HEK293 (cell line): ENCODE measurements around the gene ALAD.

Experiments
- GLIS2 ChIP-seq: fragments of 450-650 bp; formaldehyde crosslinking; IDR thresholded peaks from 2 replicates; pipeline ENCODE4 v1.5.1; 2016; ENCODE audit warnings: missing biosample characterization, missing genetic modification characterization
- KLF1 ChIP-seq: fragments of 450-650 bp; formaldehyde crosslinking; IDR thresholded peaks from 2 replicates; pipeline ENCODE4 v1.5.1; 2016; ENCODE audit warnings: missing biosample characterization, missing genetic modification characterization
- KLF10 ChIP-seq: fragments of 450-650 bp; IDR thresholded peaks from 2 replicates; pipeline ENCODE4 v1.5.1; 2018; ENCODE audit warnings: missing biosample characterization, mild to moderate bottlenecking, missing genetic modification characterization
- KLF16 ChIP-seq: fragments of 450-650 bp; formaldehyde crosslinking; IDR thresholded peaks from 2 replicates; pipeline ENCODE4 v1.5.1; 2017; ENCODE audit warnings: missing biosample characterization, missing genetic modification characterization
- KLF9 ChIP-seq: fragments of 450-650 bp; formaldehyde crosslinking; IDR thresholded peaks from 2 replicates; pipeline ENCODE4 v1.5.1; 2016; ENCODE audit warnings: missing biosample characterization, missing genetic modification characterization, low read depth
- OVOL3 ChIP-seq: fragments of 450-650 bp; formaldehyde crosslinking; IDR thresholded peaks from 2 replicates; pipeline ENCODE4 v1.5.1; 2016; ENCODE audit warnings: missing biosample characterization, missing genetic modification characterization
- REPIN1 ChIP-seq: fragments of 450-650 bp; formaldehyde crosslinking; IDR thresholded peaks from 2 replicates; pipeline ENCODE4 v1.5.1; 2017; ENCODE audit warnings: missing biosample characterization, missing genetic modification characterization, low read depth
- SALL2 ChIP-seq: fragments of 450-650 bp; formaldehyde crosslinking; IDR thresholded peaks from 2 replicates; pipeline ENCODE4 v1.5.0; 2017; ENCODE audit warnings: missing biosample characterization, mild to moderate bottlenecking, missing genetic modification characterization, borderline replicate concordance
- SCRT2 ChIP-seq: fragments of 450-650 bp; formaldehyde crosslinking; IDR thresholded peaks from 2 replicates; pipeline ENCODE4 v1.5.1; 2016; ENCODE audit warnings: missing biosample characterization, missing genetic modification characterization
- TCF7L2 ChIP-seq: IDR thresholded peaks from 2 replicates; pipeline ENCODE4 v1.6.1; 2011; ENCODE audit warnings: low read depth, mild to moderate bottlenecking, inconsistent platforms, low read length, moderate library complexity, borderline replicate concordance
- ZBTB17 ChIP-seq: fragments of 450-650 bp; formaldehyde crosslinking; IDR thresholded peaks from 2 replicates; pipeline ENCODE4 v1.5.1; 2016; ENCODE audit warnings: missing biosample characterization, missing genetic modification characterization
- ZBTB20 ChIP-seq: fragments of 450-650 bp; formaldehyde crosslinking; IDR thresholded peaks from 2 replicates; pipeline ENCODE4 v1.5.1; 2016; ENCODE audit warnings: missing biosample characterization, missing genetic modification characterization
- ZBTB21 ChIP-seq: fragments of 450-650 bp; formaldehyde crosslinking; IDR thresholded peaks from 2 replicates; pipeline ENCODE4 v1.5.1; 2017; ENCODE audit warnings: missing biosample characterization, missing genetic modification characterization
- ZFHX2 ChIP-seq: fragments of 450-650 bp; formaldehyde crosslinking; conservative IDR thresholded peaks from 2 replicates; pipeline ENCODE4 v1.5.1; 2016; ENCODE audit warnings: missing biosample characterization, missing genetic modification characterization
- ZIC2 ChIP-seq: fragments of 450-650 bp; formaldehyde crosslinking; IDR thresholded peaks from 2 replicates; pipeline ENCODE4 v1.5.1; 2016; ENCODE audit warnings: missing biosample characterization, missing genetic modification characterization
- ZNF10 ChIP-seq: fragments of 450-650 bp; formaldehyde crosslinking; IDR thresholded peaks from 2 replicates; pipeline ENCODE4 v1.5.1; 2017; ENCODE audit warnings: missing biosample characterization, missing genetic modification characterization
- ZNF132 ChIP-seq: fragments of 450-650 bp; formaldehyde crosslinking; IDR thresholded peaks from 2 replicates; pipeline ENCODE4 v1.5.1; 2017; ENCODE audit warnings: missing biosample characterization, missing genetic modification characterization, borderline replicate concordance
- ZNF16 ChIP-seq: fragments of 450-650 bp; formaldehyde crosslinking; IDR thresholded peaks from 2 replicates; pipeline ENCODE4 v1.5.1; 2016; ENCODE audit warnings: low read depth, missing biosample characterization, missing genetic modification characterization
- ZNF175 ChIP-seq: fragments of 450-650 bp; formaldehyde crosslinking; IDR thresholded peaks from 2 replicates; pipeline ENCODE4 v1.5.1; 2016; ENCODE audit warnings: missing biosample characterization, missing genetic modification characterization
- ZNF184 ChIP-seq: fragments of 450-650 bp; IDR thresholded peaks from 2 replicates; pipeline ENCODE4 v1.5.1; 2018; ENCODE audit warnings: missing biosample characterization, mild to moderate bottlenecking, missing genetic modification characterization
- ZNF394 ChIP-seq: fragments of 450-650 bp; formaldehyde crosslinking; IDR thresholded peaks from 2 replicates; pipeline ENCODE4 v1.5.1; 2016; ENCODE audit warnings: missing biosample characterization, missing genetic modification characterization, mild to moderate bottlenecking, moderate library complexity, borderline replicate concordance
- ZNF518A ChIP-seq: fragments of 450-650 bp; formaldehyde crosslinking; conservative IDR thresholded peaks from 2 replicates; pipeline ENCODE4 v1.5.1; 2016; ENCODE audit warnings: low read depth, missing biosample characterization, missing genetic modification characterization
- ZNF555 ChIP-seq: fragments of 450-650 bp; formaldehyde crosslinking; conservative IDR thresholded peaks from 2 replicates; pipeline ENCODE4 v1.5.1; 2017; ENCODE audit warnings: missing biosample characterization, mild to moderate bottlenecking, missing genetic modification characterization, inconsistent platforms
- ZNF600 ChIP-seq: fragments of 450-650 bp; formaldehyde crosslinking; IDR thresholded peaks from 2 replicates; pipeline ENCODE4 v1.5.1; 2016; ENCODE audit warnings: missing biosample characterization, missing genetic modification characterization
- ZNF610 ChIP-seq: fragments of 450-650 bp; formaldehyde crosslinking; IDR thresholded peaks from 2 replicates; pipeline ENCODE4 v1.5.1; 2016; ENCODE audit warnings: missing biosample characterization, missing genetic modification characterization, borderline replicate concordance
- ZNF623 ChIP-seq: fragments of 450-650 bp; formaldehyde crosslinking; IDR thresholded peaks from 2 replicates; pipeline ENCODE4 v1.5.1; 2016; ENCODE audit warnings: missing biosample characterization, missing genetic modification characterization
- ZNF629 ChIP-seq: fragments of 450-650 bp; formaldehyde crosslinking; IDR thresholded peaks from 2 replicates; pipeline ENCODE4 v1.5.1; 2017; ENCODE audit warnings: missing biosample characterization, missing genetic modification characterization
- ZNF658 ChIP-seq: fragments of 450-650 bp; formaldehyde crosslinking; IDR thresholded peaks from 2 replicates; pipeline ENCODE4; 2016; ENCODE audit warnings: missing biosample characterization, missing genetic modification characterization
- ZSCAN16 ChIP-seq: fragments of 450-650 bp; formaldehyde crosslinking; IDR thresholded peaks from 2 replicates; pipeline ENCODE4 v1.5.1; 2016; ENCODE audit warnings: missing biosample characterization, missing genetic modification characterization
- ZSCAN23 ChIP-seq: fragments of 450-650 bp; formaldehyde crosslinking; IDR thresholded peaks from 2 replicates; pipeline ENCODE4 v1.5.1; 2016; ENCODE audit warnings: missing biosample characterization, missing genetic modification characterization
- ZSCAN30 ChIP-seq: fragments of 450-650 bp; IDR thresholded peaks from 2 replicates; pipeline ENCODE4 v1.5.1; 2018; ENCODE audit warnings: missing biosample characterization, mild to moderate bottlenecking, missing genetic modification characterization, moderate library complexity
- TF ChIP-seq, protein P1 (sequence below): fragments of 450-650 bp; formaldehyde crosslinking; IDR thresholded peaks from 2 replicates; pipeline ENCODE4 v1.5.1; 2016; ENCODE audit warnings: missing biosample characterization, missing genetic modification characterization
- TF ChIP-seq, protein P2 (sequence below): fragments of 450-650 bp; formaldehyde crosslinking; IDR thresholded peaks from 2 replicates; pipeline ENCODE4 v1.5.1; 2016; ENCODE audit warnings: missing biosample characterization, missing genetic modification characterization, borderline replicate concordance

ALAD gene

DNA sequence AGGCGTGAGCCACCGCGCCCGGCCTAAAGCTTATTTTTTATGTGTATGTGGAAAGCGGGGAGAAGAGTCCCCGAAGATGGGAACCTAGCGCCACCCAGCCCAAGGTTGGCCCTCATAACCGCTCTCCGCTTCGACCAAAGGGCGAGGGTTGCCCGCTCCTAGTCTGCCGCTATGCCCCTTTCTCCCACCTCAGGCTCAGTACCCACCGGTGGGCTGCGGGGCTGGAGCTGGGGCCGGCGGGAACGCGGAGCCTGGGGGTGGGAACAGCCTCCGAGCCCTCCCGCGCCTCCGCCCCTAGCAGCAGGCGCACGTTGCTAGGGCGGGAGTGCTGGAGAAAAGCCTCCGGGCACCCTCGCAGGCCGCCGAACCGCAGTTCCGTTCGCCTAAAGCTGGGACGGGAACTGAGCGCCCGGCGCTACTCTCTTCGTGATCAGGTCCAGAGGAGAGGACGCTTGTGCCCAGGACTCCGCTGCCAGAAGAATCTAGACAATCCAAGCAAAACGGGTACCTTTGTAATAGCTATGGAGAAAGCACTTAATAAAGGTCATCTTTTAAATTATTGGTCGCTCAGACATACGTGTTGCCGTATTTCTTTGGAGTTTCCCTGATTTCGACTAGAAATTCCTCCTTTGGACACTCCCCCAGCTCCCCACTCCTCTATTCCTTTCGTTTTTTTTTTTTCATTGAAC, 60.9 kb downstream of the ALAD start, which contains the start of gene WDR31 (continued):
- TF ChIP-seq ZFHX2 (tag by site-specific recombination) = peak; percentile 84
- TF ChIP-seq REPIN1 (tag by site-specific recombination) = 0 out of 2 replicates have a peak, but pooled peaks have one; percentile 37
- TF ChIP-seq ZBTB21 (tag by site-specific recombination) = peak; percentile 54; the same call in 1 of the 2 replicates
- peak; percentile 79 for TF ChIP-seq KLF1 (tag by site-specific recombination)
- TF ChIP-seq ZNF629 = peak; percentile 74
- no peak for TF ChIP-seq ZNF658 (tag by site-specific recombination)
- no peak for TF ChIP-seq ZNF623 (tag by site-specific recombination)
- TF ChIP-seq ZNF394 = peak; percentile 91
- peak; percentile 18; the same call in 1 of the 2 replicates for TF ChIP-seq ZNF10
- TF ChIP-seq ZBTB17 (tag by site-specific recombination) = peak; percentile 78
- TF ChIP-seq ZNF175 = no peak
- peak; percentile 87 for TF ChIP-seq ZNF600 (tag by site-specific recombination)
- TF ChIP-seq ZIC2 (tag by site-specific recombination) = peak; percentile 45
- TF ChIP-seq KLF16 (tag by site-specific recombination) = peak; percentile 94
- TF ChIP-seq ZNF518A (tag by site-specific recombination) = peak; percentile 60
- TF ChIP-seq, protein P1, sequence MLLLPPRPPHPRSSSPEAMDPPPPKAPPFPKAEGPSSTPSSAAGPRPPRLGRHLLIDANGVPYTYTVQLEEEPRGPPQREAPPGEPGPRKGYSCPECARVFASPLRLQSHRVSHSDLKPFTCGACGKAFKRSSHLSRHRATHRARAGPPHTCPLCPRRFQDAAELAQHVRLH (tag by site-specific recombination) = 0 out of 2 replicates have a peak, but pooled peaks have one; percentile 52
- TF ChIP-seq SCRT2 = 0 out of 2 replicates have a peak, but pooled peaks have one; percentile 13
- TF ChIP-seq, protein P2, sequence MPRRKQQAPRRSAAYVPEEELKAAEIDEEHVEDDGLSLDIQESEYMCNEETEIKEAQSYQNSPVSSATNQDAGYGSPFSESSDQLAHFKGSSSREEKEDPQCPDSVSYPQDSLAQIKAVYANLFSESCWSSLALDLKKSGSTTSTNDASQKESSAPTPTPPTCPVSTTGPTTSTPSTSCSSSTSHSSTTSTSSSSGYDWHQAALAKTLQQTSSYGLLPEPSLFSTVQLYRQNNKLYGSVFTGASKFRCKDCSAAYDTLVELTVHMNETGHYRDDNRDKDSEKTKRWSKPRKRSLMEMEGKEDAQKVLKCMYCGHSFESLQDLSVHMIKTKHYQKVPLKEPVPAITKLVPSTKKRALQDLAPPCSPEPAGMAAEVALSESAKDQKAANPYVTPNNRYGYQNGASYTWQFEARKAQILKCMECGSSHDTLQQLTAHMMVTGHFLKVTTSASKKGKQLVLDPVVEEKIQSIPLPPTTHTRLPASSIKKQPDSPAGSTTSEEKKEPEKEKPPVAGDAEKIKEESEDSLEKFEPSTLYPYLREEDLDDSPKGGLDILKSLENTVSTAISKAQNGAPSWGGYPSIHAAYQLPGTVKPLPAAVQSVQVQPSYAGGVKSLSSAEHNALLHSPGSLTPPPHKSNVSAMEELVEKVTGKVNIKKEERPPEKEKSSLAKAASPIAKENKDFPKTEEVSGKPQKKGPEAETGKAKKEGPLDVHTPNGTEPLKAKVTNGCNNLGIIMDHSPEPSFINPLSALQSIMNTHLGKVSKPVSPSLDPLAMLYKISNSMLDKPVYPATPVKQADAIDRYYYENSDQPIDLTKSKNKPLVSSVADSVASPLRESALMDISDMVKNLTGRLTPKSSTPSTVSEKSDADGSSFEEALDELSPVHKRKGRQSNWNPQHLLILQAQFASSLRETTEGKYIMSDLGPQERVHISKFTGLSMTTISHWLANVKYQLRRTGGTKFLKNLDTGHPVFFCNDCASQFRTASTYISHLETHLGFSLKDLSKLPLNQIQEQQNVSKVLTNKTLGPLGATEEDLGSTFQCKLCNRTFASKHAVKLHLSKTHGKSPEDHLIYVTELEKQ (tag by site-specific recombination) = no peak; the same call in 1 of the 2 replicates
- TF ChIP-seq ZNF16 = no peak
- TF ChIP-seq ZSCAN16 (tag by site-specific recombination) = no peak
- peak; percentile 75 for TF ChIP-seq ZBTB20 (tag by site-specific recombination)
- TF ChIP-seq GLIS2 (tag by site-specific recombination) = peak; percentile 88
- no peak for TF ChIP-seq OVOL3 (tag by site-specific recombination)
- TF ChIP-seq ZNF555 (tag by site-specific recombination) = no peak
- no peak for TF ChIP-seq ZNF132 (tag by site-specific recombination)
- no peak for TF ChIP-seq TCF7L2
- peak; percentile 72; the same call in 1 of the 2 replicates for TF ChIP-seq KLF10 (tag by site-specific recombination)
- TF ChIP-seq ZSCAN30 (tag by site-specific recombination) = peak; percentile 85
- no peak for TF ChIP-seq SALL2 (tag by site-specific recombination)
- TF ChIP-seq KLF9 (tag by site-specific recombination) = peak; percentile 67
- TF ChIP-seq ZNF184 (tag by site-specific recombination) = peak; percentile 52; the same call in 1 of the 2 replicates
- peak; percentile 80; the same call in 1 of the 2 replicates for TF ChIP-seq ZNF610 (tag by site-specific recombination)
- no peak for TF ChIP-seq ZSCAN23 (tag by site-specific recombination)
